GM19395 (cell line): ENCODE measurements around the gene ATP8A2.

Experiments used
- ATAC-seq: cut with Tn5 transposase; IDR thresholded peaks from one replicate; pipeline ENCODE4 v1.9.1; 2021; ENCODE audit warnings: mild to moderate bottlenecking, moderate library complexity; ENCODE audit not compliant: unreplicated experiment

Gene ATP8A2

GRCh38 chr13:25380741-25381324, 9.1 kb downstream of the ATP8A2 start:
- ATAC-seq = no peak

- ATAC-seq = no peak
Measured at GRCh38 chr13:25384758-25385410, 13.1 kb downstream of the ATP8A2 start.

- ATAC-seq = no peak
Measured at GRCh38 chr13:25391932-25392331, 20.2 kb downstream of the ATP8A2 start.

- no peak for ATAC-seq
Measured at GRCh38 chr13:25394402-25395060, 22.8 kb downstream of the ATP8A2 start.

GRCh38 chr13:25397763-25398162, 26.0 kb downstream of the ATP8A2 start:
- ATAC-seq = no peak

GRCh38 chr13:25400925-25401324, 29.2 kb downstream of the ATP8A2 start:
- ATAC-seq = no peak

GRCh38 chr13:25401958-25402357, 30.2 kb downstream of the ATP8A2 start:
- ATAC-seq = no peak

GRCh38 chr13:25406377-25406776, 34.6 kb downstream of the ATP8A2 start:
- no peak for ATAC-seq

- ATAC-seq = no peak
Measured at GRCh38 chr13:25409938-25410337, 38.2 kb downstream of the ATP8A2 start.

GRCh38 chr13:25415241-25415640, 43.5 kb downstream of the ATP8A2 start:
- no peak for ATAC-seq

GRCh38 chr13:25417535-25417934, 45.8 kb downstream of the ATP8A2 start:
- ATAC-seq = no peak

GRCh38 chr13:25420161-25420560, 48.4 kb downstream of the ATP8A2 start:
- no peak for ATAC-seq

GRCh38 chr13:25421612-25422011, 49.8 kb downstream of the ATP8A2 start:
- no peak for ATAC-seq

GRCh38 chr13:25422153-25422552, 50.4 kb downstream of the ATP8A2 start:
- ATAC-seq = no peak

GRCh38 chr13:25423831-25424230, 52.1 kb downstream of the ATP8A2 start:
- ATAC-seq = no peak

- ATAC-seq = no peak
Measured at GRCh38 chr13:25429466-25429865, 57.7 kb downstream of the ATP8A2 start.

GRCh38 chr13:25432691-25433090, 60.9 kb downstream of the ATP8A2 start:
- ATAC-seq = no peak

GRCh38 chr13:25440061-25440460, 68.3 kb downstream of the ATP8A2 start:
- ATAC-seq = no peak

GRCh38 chr13:25446261-25446660, 74.5 kb downstream of the ATP8A2 start:
- ATAC-seq = no peak

- ATAC-seq = no peak
Measured at GRCh38 chr13:25447396-25447795, 75.6 kb downstream of the ATP8A2 start.

GRCh38 chr13:25453850-25454365, 82.1 kb downstream of the ATP8A2 start:
- no peak for ATAC-seq

- ATAC-seq = no peak
Measured at GRCh38 chr13:25455146-25455545, 83.4 kb downstream of the ATP8A2 start.
